Esophagus squamous epithelium (tissue), 4 donors: ENCODE results near the gene LIMS1.

Experiments used
- CTCF ChIP-seq, 6 experiments: fragments of 450-650 bp in 4 of 6; fragments of 200-600 bp in 2 of 6; sonication (generic) in 2 of 6; IDR thresholded peaks; one replicate each; pipeline ENCODE4 v1.5.1; 2016 to 2019; ENCODE audit warnings: antibody characterized with exemption in 6 of 6, mild to moderate bottlenecking in 4 of 6, moderate library complexity in 4 of 6
- POLR2A ChIP-seq, 4 donors: fragments of 450-650 bp; IDR thresholded peaks; one replicate each; pipeline ENCODE4 v1.6.1; 2017; ENCODE audit warnings: antibody characterized with exemption in 4 of 4, mild to moderate bottlenecking in 4 of 4, moderate library complexity in 3 of 4

- no peak for TF ChIP-seq CTCF (IDR thresholded peaks at IDR 0.05)
- TF ChIP-seq POLR2A (IDR thresholded peaks at IDR 0.05), result no peak
Measured at GRCh38 chr2:108579623-108580022, 45.4 kb downstream of the LIMS1 start.
